SK-N-SH (cell line): ENCODE measurements around the gene CCDC144A. TPM values are rescaled to one million over a fixed set of nuclear protein-coding genes. Genes with fewer than 3 reads are reported as not detected.
"Not testable (repeated sequence)": the region's sequence is repeated elsewhere in the genome, so short reads cannot be mapped to it uniquely, and the experiment has no call there.

Experiments used
- CTCF ChIA-PET: fragments of 300-600, 350-600 bp; formaldehyde crosslinking; extraction: SDS; loops from one replicate; lab custom pipeline; 2021; lab: Yijun Ruan, JAX
- POLR2A ChIA-PET: fragments of 350-600 bp; sonication (Branson Sonifier 250); formaldehyde crosslinking; extraction: SDS; loops from one replicate; lab custom pipeline; 2020; ENCODE audit warnings: antibody characterized with exemption, inconsistent platforms; lab: Yijun Ruan, JAX
- DNase-seq: peaks from one replicate; pipeline ENCODE4 v3.0.0; 2012
- H2AFZ ChIP-seq: fragments of 200-600 bp; sonication (generic); 2 replicates; pipeline ENCODE4 v1.8.1; 2016; ENCODE audit warnings: antibody characterized with exemption, mild to moderate bottlenecking, low read depth
- H3F3A ChIP-seq: fragments of 200-600 bp; sonication (generic); replicated peaks from 2 replicates; pipeline ENCODE3; 2016; ENCODE audit warnings: antibody characterized with exemption, mild to moderate bottlenecking; ENCODE audit not compliant: insufficient read depth
- H3K27ac ChIP-seq, 2 experiments: fragments of 200-500 bp in 1 of 2; fragments of 200-600 bp in 1 of 2; sonication (Bioruptor generic) in 1 of 2; sonication (generic), shearing (Covaris generic) in 1 of 2; 2 replicates each; pipeline versions ENCODE4 v1.5.1 to v1.6.1; 2014 to 2016; ENCODE audit warnings: low read depth in 2 of 2, inconsistent platforms in 1 of 2, low read length in 1 of 2, mild to moderate bottlenecking in 1 of 2, mixed read lengths in 1 of 2
- H3K27me3 ChIP-seq: fragments of 200-600 bp; sonication (generic), shearing (Covaris generic); 2 replicates; pipeline ENCODE4 v1.6.1; 2016; ENCODE audit warnings: mixed run types; ENCODE audit not compliant: insufficient read depth
- H3K36me3 ChIP-seq, 2 experiments: fragments of 200-500 bp in 1 of 2; fragments of 200-600 bp in 1 of 2; sonication (Bioruptor generic) in 1 of 2; sonication (generic) in 1 of 2; replicated peaks in 1 of 2; 2 replicates each; pipeline versions ENCODE3 to v1.5.1; 2014 to 2016; ENCODE audit warnings: low read length in 1 of 2, mild to moderate bottlenecking in 1 of 2; ENCODE audit not compliant: insufficient read depth in 2 of 2, control insufficient read depth in 1 of 2
- H3K4me1 ChIP-seq, 2 experiments: fragments of 200-500 bp in 1 of 2; fragments of 200-600 bp in 1 of 2; sonication (Bioruptor generic) in 1 of 2; sonication (generic), shearing (Covaris generic) in 1 of 2; 2 replicates each; pipeline versions ENCODE4 v1.5.1 to v1.6.1; 2014 to 2016; ENCODE audit warnings: low read depth in 1 of 2, low read length in 1 of 2, mixed run types in 1 of 2; ENCODE audit not compliant: insufficient read depth in 2 of 2, control insufficient read depth in 1 of 2
- H3K4me2 ChIP-seq: fragments of 200-600 bp; sonication (generic), shearing (Covaris generic); 2 replicates; pipeline ENCODE4 v1.6.1; 2017; ENCODE audit warnings: mixed run types
- H3K4me3 ChIP-seq, 2 experiments: fragments of 200-500 bp in 1 of 2; fragments of 200-600 bp in 1 of 2; sonication (Bioruptor generic) in 1 of 2; sonication (generic), shearing (Covaris generic) in 1 of 2; 2 replicates each; pipeline versions ENCODE4 v1.5.1 to v1.8.1; 2014 to 2016; ENCODE audit warnings: low read depth in 2 of 2, inconsistent platforms in 1 of 2, low read length in 1 of 2, mild to moderate bottlenecking in 1 of 2, mixed read lengths in 1 of 2, moderate library complexity in 1 of 2
- H3K79me2 ChIP-seq: fragments of 200-600 bp; sonication (generic); 2 replicates; pipeline ENCODE4 v1.8.1; 2017; ENCODE audit warnings: mild to moderate bottlenecking; ENCODE audit not compliant: insufficient read depth
- H3K9ac ChIP-seq: fragments of 200-600 bp; sonication (generic); 2 replicates; pipeline ENCODE4 v1.6.1; 2017; ENCODE audit warnings: mixed run types
- H3K9me2 ChIP-seq: fragments of 200-600 bp; sonication (generic); 2 replicates; pipeline ENCODE4 v1.6.1; 2017; ENCODE audit warnings: mixed run types
- H3K9me3 ChIP-seq: fragments of 200-600 bp; sonication (generic); 2 replicates; pipeline ENCODE4 v1.6.1; 2017; ENCODE audit warnings: mixed run types, mild to moderate bottlenecking, moderate library complexity
- H4K20me1 ChIP-seq: fragments of 200-600 bp; sonication (generic); 2 replicates; pipeline ENCODE4 v1.6.1; 2017; ENCODE audit warnings: mild to moderate bottlenecking, mixed run types; ENCODE audit not compliant: insufficient read depth
- CHD2 ChIP-seq: fragments of 150-350 bp; IDR thresholded peaks from 2 replicates; pipeline ENCODE4 v1.6.1; 2018; ENCODE audit warnings: low read length; ENCODE audit not compliant: partially characterized antibody
- EP300 ChIP-seq, 2 experiments: IDR thresholded peaks; 2 replicates each; pipeline versions ENCODE4 v1.4.0 to v1.6.1; 2012; ENCODE audit warnings: borderline replicate concordance in 1 of 2, low read depth in 1 of 2, low read length in 1 of 2
- EZH2phosphoT487 ChIP-seq: fragments of 200-600 bp; sonication (generic); IDR thresholded peaks from 2 replicates; pipeline ENCODE4 v1.6.1; 2017; ENCODE audit warnings: low read depth, mixed run types, mild to moderate bottlenecking, antibody characterized with exemption, moderate library complexity, borderline replicate concordance
- NRF1 ChIP-seq: IDR thresholded peaks from 2 replicates; pipeline ENCODE4 v1.6.1; 2012; ENCODE audit warnings: low read depth, mild to moderate bottlenecking, low read length
- PBX3 ChIP-seq: IDR thresholded peaks from 2 replicates; pipeline ENCODE4; 2012
- POLR2AphosphoS5 ChIP-seq: IDR thresholded peaks from 2 replicates; pipeline ENCODE4 v1.6.1; 2012; ENCODE audit warnings: low read depth, low read length
- RAD21 ChIP-seq: IDR thresholded peaks from 2 replicates; pipeline ENCODE4 v1.6.1; 2012; ENCODE audit warnings: mild to moderate bottlenecking, low read length
- RFX5 ChIP-seq: IDR thresholded peaks from 2 replicates; pipeline ENCODE4 v1.6.1; 2012; ENCODE audit warnings: mild to moderate bottlenecking, improper control_type of control experiment, low read length
- RXRA ChIP-seq: IDR thresholded peaks from 2 replicates; pipeline ENCODE4 v1.4.0; 2012; ENCODE audit warnings: low read depth, mild to moderate bottlenecking, borderline replicate concordance
- SIN3A ChIP-seq: IDR thresholded peaks from 2 replicates; pipeline ENCODE4 v1.6.1; 2012; ENCODE audit warnings: low read depth, mild to moderate bottlenecking, low read length, moderate library complexity, borderline replicate concordance
- SMC3 ChIP-seq: IDR thresholded peaks from 2 replicates; pipeline ENCODE4 v1.6.1; 2012; ENCODE audit warnings: low read depth, low read length, improper control_type of control experiment
- TAF1 ChIP-seq: IDR thresholded peaks from 2 replicates; pipeline ENCODE4 v1.6.1; 2012; ENCODE audit warnings: low read depth, mild to moderate bottlenecking, low read length, moderate library complexity, borderline replicate concordance
- TCF12 ChIP-seq: IDR thresholded peaks from 2 replicates; pipeline ENCODE4 v1.4.0; 2012
- TEAD4 ChIP-seq: IDR thresholded peaks from 2 replicates; pipeline ENCODE4 v1.4.0; 2012; ENCODE audit warnings: mild to moderate bottlenecking, borderline replicate concordance; ENCODE audit not compliant: insufficient read depth
- YY1 ChIP-seq: IDR thresholded peaks from 2 replicates; pipeline ENCODE4 v1.4.0; 2012; ENCODE audit warnings: low read depth, mild to moderate bottlenecking
- WGBS: methylation state at CpG from one replicate; pipeline ENCODE4 v1.1.6; 2017; ENCODE audit warnings: low lambda C conversion rate; 5-methylcytosine and 5-hydroxymethylcytosine counted together
- polyA plus RNA-seq, 3 experiments: library from polyadenylated mRNA; depleted of rRNA; stranded (reverse); fragments of >200 nt; gene quantifications; 2 replicates each; pipeline ENCODE4 v1.2.3, GENCODE V29; 2012
- TF ChIP-seq, protein P1 (sequence below): IDR thresholded peaks from 2 replicates; pipeline ENCODE4 v1.6.1; 2012; ENCODE audit warnings: mild to moderate bottlenecking, low read depth, low read length, moderate library complexity

Gene CCDC144A, protein sequence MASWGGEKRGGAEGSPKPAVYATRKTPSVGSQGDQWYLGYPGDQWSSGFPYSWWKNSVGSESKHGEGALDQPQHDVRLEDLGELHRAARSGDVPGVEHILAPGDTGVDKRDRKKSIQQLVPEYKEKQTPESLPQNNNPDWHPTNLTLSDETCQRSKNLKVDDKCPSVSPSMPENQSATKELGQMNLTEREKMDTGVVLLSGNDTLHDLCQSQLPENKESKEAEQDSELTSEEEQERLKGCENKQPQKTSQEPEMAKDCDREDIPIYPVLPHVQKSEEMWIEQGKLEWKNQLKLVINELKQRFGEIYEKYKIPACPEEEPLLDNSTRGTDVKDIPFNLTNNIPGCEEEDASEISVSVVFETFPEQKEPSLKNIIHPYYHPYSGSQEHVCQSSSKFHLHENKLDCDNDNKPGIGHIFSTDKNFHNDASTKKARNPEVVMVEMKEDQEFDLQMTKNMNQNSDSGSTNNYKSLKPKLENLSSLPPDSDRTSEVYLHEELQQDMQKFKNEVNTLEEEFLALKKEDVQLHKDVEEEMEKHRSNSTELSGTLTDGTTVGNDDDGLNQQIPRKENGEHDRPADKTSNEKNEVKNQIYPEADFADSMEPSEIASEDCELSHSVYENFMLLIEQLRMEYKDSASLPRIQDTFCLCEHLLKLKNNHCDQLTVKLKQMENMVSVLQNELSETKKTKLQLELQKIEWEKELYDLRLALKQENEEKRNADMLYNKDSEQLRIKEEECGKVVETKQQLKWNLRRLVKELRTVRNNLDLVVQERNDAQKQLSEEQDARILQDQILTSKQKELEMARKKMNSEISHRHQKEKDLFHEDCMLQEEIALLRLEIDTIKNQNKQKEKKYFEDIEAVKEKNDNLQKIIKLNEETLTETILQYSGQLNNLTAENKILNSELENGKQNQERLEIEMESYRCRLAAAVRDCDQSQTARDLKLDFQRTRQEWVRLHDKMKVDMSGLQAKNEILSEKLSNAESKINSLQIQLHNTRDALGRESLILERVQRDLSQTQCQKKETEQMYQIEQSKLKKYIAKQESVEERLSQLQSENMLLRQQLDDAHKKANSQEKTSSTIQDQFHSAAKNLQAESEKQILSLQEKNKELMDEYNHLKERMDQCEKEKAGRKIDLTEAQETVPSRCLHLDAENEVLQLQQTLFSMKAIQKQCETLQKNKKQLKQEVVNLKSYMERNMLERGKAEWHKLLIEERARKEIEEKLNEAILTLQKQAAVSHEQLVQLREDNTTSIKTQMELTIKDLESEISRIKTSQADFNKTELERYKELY (N-terminal part only)
- 0.02 and 0.03 TPM in 2 replicates for polyA plus RNA-seq (2012; rRNA removed)
- under 0.01 and 0.05 TPM in 2 replicates for polyA plus RNA-seq (2012; cell fraction: cytosol; rRNA removed)
- polyA plus RNA-seq (2012; cell fraction: nucleus; rRNA removed) = 0.01 and 0.05 TPM in 2 replicates

DNA sequence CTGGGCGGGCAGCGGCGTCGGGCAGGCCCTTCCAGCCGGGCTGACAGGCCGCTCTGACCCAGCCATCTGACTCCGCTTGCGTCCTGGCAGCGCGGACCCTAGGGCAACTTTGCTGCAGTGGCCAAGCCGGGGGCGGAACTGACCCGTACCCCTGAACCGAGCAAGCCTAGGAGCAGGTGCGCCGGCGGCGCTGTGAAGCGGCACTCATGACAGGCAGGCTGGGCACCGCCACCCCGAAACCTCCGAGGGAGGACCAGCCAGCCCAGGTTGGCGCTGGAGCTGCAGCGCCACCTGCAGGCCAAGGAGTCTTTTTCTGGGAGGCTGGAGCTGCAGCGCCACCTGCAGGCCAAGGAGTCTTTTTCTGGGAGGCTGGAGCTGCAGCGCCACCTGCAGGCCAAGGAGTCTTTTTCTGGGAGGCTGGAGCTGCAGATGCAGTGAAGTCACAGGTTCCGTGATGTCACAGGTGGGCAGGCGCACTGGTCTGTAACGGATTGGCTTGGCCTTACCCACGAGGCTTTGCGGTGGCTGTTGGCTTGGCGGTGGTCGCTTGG is at the start of gene CCDC144A:
CCDC144A (plus strand) TSS at position 511 of the 551 bp plus-strand sequence. CDS start 160 bp downstream, outside the sequence.
- H3K4me2 ChIP-seq, H3K4me1 ChIP-seq, H3K27me3 ChIP-seq: not testable (repeated sequence)
- WGBS = 61% methylated on average over 5 of the region's 33 CpGs
- peak; percentile 36 for DNase-seq
- 0 out of 2 replicates have a peak, but pooled peaks have one; percentile 11 for TF ChIP-seq RAD21
- TF ChIP-seq, all 33 proteins: peak for 1; not testable (repeated sequence) for 32
- H3K9me2 ChIP-seq, H3K79me2 ChIP-seq, H3F3A ChIP-seq, POLR2A ChIA-PET, H3K9ac ChIP-seq, H3K27ac ChIP-seq, H2AFZ ChIP-seq, H4K20me1 ChIP-seq, H3K9me3 ChIP-seq, H3K36me3 ChIP-seq, H3K4me3 ChIP-seq: not testable (repeated sequence)
- CTCF ChIA-PET = interaction anchor here (1.3 kb wide), 1 partner anchor 100 kb away, joined by 3 read pairs; no protein-coding TSS in a partner anchor

- Histone ChIP-seq H3K4me1 (peaks cover 0 to 7% of the 10 kb centered on the region in 2 experiments; a peak in 2 of 4 replicates), H3K9me3 (no peaks in the 10 kb centered on the region), H3K4me3 (no peak overlapping the region), H3K9ac (no peak overlapping the region), H3K27me3 (no peaks in the 10 kb centered on the region), H2AFZ (no peak overlapping the region), H3K27ac (no peak overlapping the region), H3K4me2 (no peak overlapping the region), H3K36me3 (peaks cover 19 to 48% of the 10 kb centered on the region in 2 experiments), H3F3A (peaks cover 2% of the 10 kb centered on the region), H3K9me2 (no peaks in the 10 kb centered on the region), H3K79me2 (peaks cover 20% of the 10 kb centered on the region), H4K20me1 (no peaks in the 10 kb centered on the region)
- CTCF ChIA-PET = interaction anchor here (1.2 to 1.4 kb wide), 2 partner anchors 60 to 114 kb away, joined by 3 to 5 read pairs; no protein-coding TSS in a partner anchor
- POLR2A ChIA-PET = no interaction called here
- 96% methylated on average over 3 of the region's 3 CpGs for whole genome bisulfite sequencing
- DNase-seq = no peak
- TF ChIP-seq SMC3 = no peak
- TF ChIP-seq SIN3A = no peak
- TF ChIP-seq TEAD4 = no peak
- no peak for TF ChIP-seq CHD2
- TF ChIP-seq YY1 = no peak
- no peak for TF ChIP-seq RFX5
- TF ChIP-seq POLR2AphosphoS5 = no peak
- no peak for TF ChIP-seq PBX3
- no peak for TF ChIP-seq RAD21
- no peak for TF ChIP-seq RXRA
- no peak for TF ChIP-seq NRF1
- TF ChIP-seq EZH2phosphoT487 = no peak
- TF ChIP-seq TCF12 = no peak
- no peak for TF ChIP-seq TAF1
- no peak for TF ChIP-seq EP300 (IDR thresholded peaks at IDR 0.05; ENCODE audit: borderline replicate concordance in 1 of 2, low read depth in 1 of 2, low read length in 1 of 2)
- TF ChIP-seq, protein P1, sequence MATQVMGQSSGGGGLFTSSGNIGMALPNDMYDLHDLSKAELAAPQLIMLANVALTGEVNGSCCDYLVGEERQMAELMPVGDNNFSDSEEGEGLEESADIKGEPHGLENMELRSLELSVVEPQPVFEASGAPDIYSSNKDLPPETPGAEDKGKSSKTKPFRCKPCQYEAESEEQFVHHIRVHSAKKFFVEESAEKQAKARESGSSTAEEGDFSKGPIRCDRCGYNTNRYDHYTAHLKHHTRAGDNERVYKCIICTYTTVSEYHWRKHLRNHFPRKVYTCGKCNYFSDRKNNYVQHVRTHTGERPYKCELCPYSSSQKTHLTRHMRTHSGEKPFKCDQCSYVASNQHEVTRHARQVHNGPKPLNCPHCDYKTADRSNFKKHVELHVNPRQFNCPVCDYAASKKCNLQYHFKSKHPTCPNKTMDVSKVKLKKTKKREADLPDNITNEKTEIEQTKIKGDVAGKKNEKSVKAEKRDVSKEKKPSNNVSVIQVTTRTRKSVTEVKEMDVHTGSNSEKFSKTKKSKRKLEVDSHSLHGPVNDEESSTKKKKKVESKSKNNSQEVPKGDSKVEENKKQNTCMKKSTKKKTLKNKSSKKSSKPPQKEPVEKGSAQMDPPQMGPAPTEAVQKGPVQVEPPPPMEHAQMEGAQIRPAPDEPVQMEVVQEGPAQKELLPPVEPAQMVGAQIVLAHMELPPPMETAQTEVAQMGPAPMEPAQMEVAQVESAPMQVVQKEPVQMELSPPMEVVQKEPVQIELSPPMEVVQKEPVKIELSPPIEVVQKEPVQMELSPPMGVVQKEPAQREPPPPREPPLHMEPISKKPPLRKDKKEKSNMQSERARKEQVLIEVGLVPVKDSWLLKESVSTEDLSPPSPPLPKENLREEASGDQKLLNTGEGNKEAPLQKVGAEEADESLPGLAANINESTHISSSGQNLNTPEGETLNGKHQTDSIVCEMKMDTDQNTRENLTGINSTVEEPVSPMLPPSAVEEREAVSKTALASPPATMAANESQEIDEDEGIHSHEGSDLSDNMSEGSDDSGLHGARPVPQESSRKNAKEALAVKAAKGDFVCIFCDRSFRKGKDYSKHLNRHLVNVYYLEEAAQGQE = no peak
Measured at GRCh38 chr17:16649585-16649984, 40.5 kb upstream of the CCDC144A start.
